Nucleus accumbens (tissue), 56 donors: ENCODE measurements around the gene NFIB.

Experiments used
- DNase-seq, 56 donors: peaks; one replicate each; lab custom pipeline; 2025; lab: John Stamatoyannopoulos, UW

NFIB gene

GRCh38 chr9:14313951-14314423, at the start of gene NFIB:
Gene NFIB (minus strand): TSS chr9:14314141. CDS start chr9:14313511, 630 bp downstream.
- peak in 30 of 56 donors; percentile 20 to 81 (median 52) for DNase-seq

- no peak for DNase-seq
Measured at GRCh38 chr9:14362175-14362574, 48.2 kb upstream of the NFIB start.

- DNase-seq, result no peak
Measured at GRCh38 chr9:14361074-14361473, 47.1 kb upstream of the NFIB start.

GRCh38 chr9:14358523-14358922, 44.6 kb upstream of the NFIB start:
- DNase-seq, result no peak

- no peak for DNase-seq
Measured at GRCh38 chr9:14356351-14357265, 42.7 kb upstream of the NFIB start.

- DNase-seq, result no peak
Measured at GRCh38 chr9:14354201-14354600, 40.3 kb upstream of the NFIB start.

GRCh38 chr9:14353222-14354056, 39.5 kb upstream of the NFIB start:
- DNase-seq, result peak in 55 of 56 donors; percentile 46 to 96 (median 85)

- peak in 1 of 56 donors; percentile 19 for DNase-seq
Measured at GRCh38 chr9:14352503-14352902, 38.6 kb upstream of the NFIB start.

GRCh38 chr9:14351221-14351836, 37.4 kb upstream of the NFIB start:
- peak in 3 of 56 donors; percentile 17 to 23 (median 18) for DNase-seq

- no peak for DNase-seq
Measured at GRCh38 chr9:14350754-14351153, 36.8 kb upstream of the NFIB start.

- DNase-seq, result no peak
Measured at GRCh38 chr9:14350349-14350728, 36.4 kb upstream of the NFIB start.

- peak in 8 of 56 donors; percentile 17 to 52 (median 32) for DNase-seq
Measured at GRCh38 chr9:14349447-14350348, 35.8 kb upstream of the NFIB start.

- peak in 3 of 56 donors; percentile 37 to 68 (median 40) for DNase-seq
Measured at GRCh38 chr9:14349146-14349446, 35.2 kb upstream of the NFIB start.

GRCh38 chr9:14348373-14349145, 34.6 kb upstream of the NFIB start:
- peak in 16 of 56 donors; percentile 16 to 68 (median 32) for DNase-seq

- no peak for DNase-seq
Measured at GRCh38 chr9:14348123-14348372, 34.1 kb upstream of the NFIB start.

- peak in 17 of 56 donors; percentile 19 to 67 (median 48) for DNase-seq
Measured at GRCh38 chr9:14347406-14348122, 33.6 kb upstream of the NFIB start.

- peak in 13 of 56 donors; percentile 27 to 61 (median 48) for DNase-seq
Measured at GRCh38 chr9:14346811-14347405, 33.0 kb upstream of the NFIB start.

GRCh38 chr9:14346231-14346791, 32.4 kb upstream of the NFIB start:
- peak in 25 of 56 donors; percentile 20 to 67 (median 41) for DNase-seq
